ENCODE data around the gene ANKS1A. TPM values are rescaled to one million over a fixed set of nuclear protein-coding genes. Genes with fewer than 3 reads are reported as not detected.

Gene ANKS1A
- total RNA-seq, 1 experiment from 2014 or later = 21.7 TPM

- intact Hi-C loops (cut with micrococcal nuclease; ENCODE audit: unreplicated experiment) = no loop called here
- ChIA-PET CTCF (no interaction called here), POLR2A (ENCODE audit: low non-redundant PET) (interaction anchor here (0.6 kb wide), 2 partner anchors 126 to 214 kb away, joined by 3 read pairs; no protein-coding TSS in a partner anchor)
- H3K27ac ChIP-seq (ENCODE audit: low read depth, low read length, poor library complexity, severe bottlenecking) = no peak overlapping the region
- no TSS peak for BruUV-seq (replicated peaks)
- no peaks in the 10 kb centered on the region for H3K27me3 ChIP-seq (replicated peaks; ENCODE audit: insufficient read depth, low read depth, low read length, poor library complexity)
- H3K4me1 ChIP-seq (ENCODE audit: insufficient read depth, low read length, poor library complexity, severe bottlenecking) = peaks cover 8% of the 10 kb centered on the region
- H3K9me3 ChIP-seq (ENCODE audit: low read depth, low read length, poor library complexity, severe bottlenecking) = no peaks in the 10 kb centered on the region
- H3K4me3 ChIP-seq (ENCODE audit: low read depth, low read length, poor library complexity, severe bottlenecking) = no peak overlapping the region
- TF ChIP-seq EZH2 (IDR thresholded peaks at IDR 0.05; ENCODE audit: borderline replicate concordance, low read depth, low read length, poor library complexity, severe bottlenecking) (no peak), CTCF (conservative IDR thresholded peaks at IDR 0.05; ENCODE audit: low read depth, low read length) (no peak)
- no peak for DNase-seq (ENCODE audit: low spot score)
- no peaks in the 10 kb centered on the region for H3K36me3 ChIP-seq (ENCODE audit: insufficient read depth, low read length, poor library complexity, severe bottlenecking)
Measured at GRCh38 chr6:34891296-34891695, 2.2 kb downstream of the ANKS1A start.

- Histone ChIP-seq H3K36me3 (ENCODE audit: insufficient read depth, low read length, poor library complexity, severe bottlenecking) (no peaks in the 10 kb centered on the region), H3K27me3 (replicated peaks; ENCODE audit: insufficient read depth, low read depth, low read length, poor library complexity) (no peaks in the 10 kb centered on the region), H3K4me3 (ENCODE audit: low read depth, low read length, poor library complexity, severe bottlenecking) (no peak overlapping the region), H3K27ac (ENCODE audit: low read depth, low read length, poor library complexity, severe bottlenecking) (no peak overlapping the region), H3K4me1 (ENCODE audit: insufficient read depth, low read length, poor library complexity, severe bottlenecking) (peaks cover 5% of the 10 kb centered on the region), H3K9me3 (ENCODE audit: low read depth, low read length, poor library complexity, severe bottlenecking) (no peaks in the 10 kb centered on the region)
- TF ChIP-seq EZH2 (IDR thresholded peaks at IDR 0.05; ENCODE audit: borderline replicate concordance, low read depth, low read length, poor library complexity, severe bottlenecking) (no peak), CTCF (conservative IDR thresholded peaks at IDR 0.05; ENCODE audit: low read depth, low read length) (no peak)
- CTCF ChIA-PET = no interaction called here
- intact Hi-C loops (cut with micrococcal nuclease; ENCODE audit: unreplicated experiment) = no loop called here
- no TSS peak for BruUV-seq (replicated peaks)
- DNase-seq (ENCODE audit: low spot score) = no peak
- POLR2A ChIA-PET (ENCODE audit: low non-redundant PET) = no interaction called here
Measured at GRCh38 chr6:34894693-34895092, 5.6 kb downstream of the ANKS1A start.

- DNase-seq (ENCODE audit: low spot score) = no peak
- no peak overlapping the region for H3K4me3 ChIP-seq (ENCODE audit: low read depth, low read length, poor library complexity, severe bottlenecking)
- H3K27ac ChIP-seq (ENCODE audit: low read depth, low read length, poor library complexity, severe bottlenecking) = no peak overlapping the region
- CTCF ChIA-PET = no interaction called here
- H3K36me3 ChIP-seq (ENCODE audit: insufficient read depth, low read length, poor library complexity, severe bottlenecking) = no peaks in the 10 kb centered on the region
- no peaks in the 10 kb centered on the region for H3K27me3 ChIP-seq (replicated peaks; ENCODE audit: insufficient read depth, low read depth, low read length, poor library complexity)
- POLR2A ChIA-PET (ENCODE audit: low non-redundant PET) = no interaction called here
- no peaks in the 10 kb centered on the region for H3K4me1 ChIP-seq (ENCODE audit: insufficient read depth, low read length, poor library complexity, severe bottlenecking)
- TF ChIP-seq CTCF (conservative IDR thresholded peaks at IDR 0.05; ENCODE audit: low read depth, low read length) (no peak), EZH2 (IDR thresholded peaks at IDR 0.05; ENCODE audit: borderline replicate concordance, low read depth, low read length, poor library complexity, severe bottlenecking) (no peak)
- no peaks in the 10 kb centered on the region for H3K9me3 ChIP-seq (ENCODE audit: low read depth, low read length, poor library complexity, severe bottlenecking)
- BruUV-seq (replicated peaks) = no TSS peak
- intact Hi-C loops (cut with micrococcal nuclease; ENCODE audit: unreplicated experiment) = no loop called here
Measured at GRCh38 chr6:34897130-34897529, 8.1 kb downstream of the ANKS1A start.
